PC-3 (cell line): Measurements from ENCODE around the gene IGSF22.

Experiments used
- EZH2 ChIP-seq: fragments of 300-600 bp; sonication (generic); IDR thresholded peaks from one replicate; pipeline ENCODE4 v1.6.1; 2017; ENCODE audit warnings: antibody characterized with exemption, mild to moderate bottlenecking, low read length; ENCODE audit not compliant: unreplicated experiment
- TF ChIP-seq, protein P1 (sequence below): fragments of 300-600 bp; sonication (generic); conservative IDR thresholded peaks from 2 replicates; pipeline ENCODE4 v1.5.1; 2017; ENCODE audit warnings: antibody characterized with exemption, low read depth, mild to moderate bottlenecking, low read length

DNA sequence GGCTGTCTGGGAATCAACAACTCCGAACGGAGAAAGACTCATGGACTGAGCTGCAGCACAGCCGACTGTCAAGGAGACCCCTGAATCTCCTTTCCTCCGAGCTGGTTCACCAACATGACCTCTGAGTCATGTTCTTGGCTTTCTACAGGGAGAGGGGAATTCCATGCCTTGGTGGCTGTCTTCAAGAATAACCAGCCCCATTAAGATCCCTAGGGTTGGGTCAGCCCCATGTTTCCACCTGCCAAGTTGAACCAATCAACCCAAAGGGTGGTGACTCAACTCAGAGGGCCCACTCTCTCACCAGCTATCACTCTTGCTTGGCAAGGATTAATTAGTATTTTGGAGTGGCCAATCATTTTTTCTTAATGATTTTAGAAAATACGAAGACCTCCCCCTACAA is 28.3 kb upstream of the IGSF22 start:
- TF ChIP-seq, protein P1, sequence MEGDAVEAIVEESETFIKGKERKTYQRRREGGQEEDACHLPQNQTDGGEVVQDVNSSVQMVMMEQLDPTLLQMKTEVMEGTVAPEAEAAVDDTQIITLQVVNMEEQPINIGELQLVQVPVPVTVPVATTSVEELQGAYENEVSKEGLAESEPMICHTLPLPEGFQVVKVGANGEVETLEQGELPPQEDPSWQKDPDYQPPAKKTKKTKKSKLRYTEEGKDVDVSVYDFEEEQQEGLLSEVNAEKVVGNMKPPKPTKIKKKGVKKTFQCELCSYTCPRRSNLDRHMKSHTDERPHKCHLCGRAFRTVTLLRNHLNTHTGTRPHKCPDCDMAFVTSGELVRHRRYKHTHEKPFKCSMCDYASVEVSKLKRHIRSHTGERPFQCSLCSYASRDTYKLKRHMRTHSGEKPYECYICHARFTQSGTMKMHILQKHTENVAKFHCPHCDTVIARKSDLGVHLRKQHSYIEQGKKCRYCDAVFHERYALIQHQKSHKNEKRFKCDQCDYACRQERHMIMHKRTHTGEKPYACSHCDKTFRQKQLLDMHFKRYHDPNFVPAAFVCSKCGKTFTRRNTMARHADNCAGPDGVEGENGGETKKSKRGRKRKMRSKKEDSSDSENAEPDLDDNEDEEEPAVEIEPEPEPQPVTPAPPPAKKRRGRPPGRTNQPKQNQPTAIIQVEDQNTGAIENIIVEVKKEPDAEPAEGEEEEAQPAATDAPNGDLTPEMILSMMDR: no peak
- no peak for TF ChIP-seq EZH2
